Measurements from ENCODE around the gene ANKS6. TPM values are rescaled to one million over a fixed set of nuclear protein-coding genes. Genes with fewer than 3 reads are reported as not detected.

ANKS6 gene
- total RNA-seq, 3 donors from 2014 or later: 5.6 to 23.3 (median 17.3) TPM

DNA sequence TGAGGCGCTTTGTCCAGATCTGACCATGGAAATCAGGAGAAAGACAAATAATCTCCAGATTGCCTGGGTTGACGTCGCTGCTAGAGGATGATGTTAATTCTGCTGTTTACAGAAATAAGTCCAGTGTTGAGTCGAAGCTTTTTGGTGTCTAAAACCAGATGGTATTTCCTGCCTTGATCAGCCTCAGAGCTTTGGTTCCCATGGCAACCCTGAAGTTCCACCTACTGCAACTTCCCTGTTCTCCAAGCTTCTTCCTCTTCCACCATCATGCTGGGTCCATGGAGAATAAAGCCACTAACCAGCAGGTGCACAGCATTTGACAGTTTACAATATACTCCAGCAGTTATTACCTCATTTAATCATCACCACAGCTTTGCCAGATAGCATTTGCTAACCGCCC lies 69.6 kb downstream of the ANKS6 start:
- peaks cover 0 to 15% of the 10 kb centered on the region in 2 donors for H3K27me3 ChIP-seq
- DNase-seq (ENCODE audit: low spot score in 2 of 2): no peak
- H3K4me3 ChIP-seq: no peak overlapping the region
- H3K27ac ChIP-seq: no peak overlapping the region
- peaks cover 3 to 13% of the 10 kb centered on the region in 2 donors for H3K9me3 ChIP-seq
- intact Hi-C loops (cut with DNase I; ENCODE audit: low total_unique reads): no loop called here
- H3K36me3 ChIP-seq: no peaks in the 10 kb centered on the region
- TF ChIP-seq, protein P1, sequence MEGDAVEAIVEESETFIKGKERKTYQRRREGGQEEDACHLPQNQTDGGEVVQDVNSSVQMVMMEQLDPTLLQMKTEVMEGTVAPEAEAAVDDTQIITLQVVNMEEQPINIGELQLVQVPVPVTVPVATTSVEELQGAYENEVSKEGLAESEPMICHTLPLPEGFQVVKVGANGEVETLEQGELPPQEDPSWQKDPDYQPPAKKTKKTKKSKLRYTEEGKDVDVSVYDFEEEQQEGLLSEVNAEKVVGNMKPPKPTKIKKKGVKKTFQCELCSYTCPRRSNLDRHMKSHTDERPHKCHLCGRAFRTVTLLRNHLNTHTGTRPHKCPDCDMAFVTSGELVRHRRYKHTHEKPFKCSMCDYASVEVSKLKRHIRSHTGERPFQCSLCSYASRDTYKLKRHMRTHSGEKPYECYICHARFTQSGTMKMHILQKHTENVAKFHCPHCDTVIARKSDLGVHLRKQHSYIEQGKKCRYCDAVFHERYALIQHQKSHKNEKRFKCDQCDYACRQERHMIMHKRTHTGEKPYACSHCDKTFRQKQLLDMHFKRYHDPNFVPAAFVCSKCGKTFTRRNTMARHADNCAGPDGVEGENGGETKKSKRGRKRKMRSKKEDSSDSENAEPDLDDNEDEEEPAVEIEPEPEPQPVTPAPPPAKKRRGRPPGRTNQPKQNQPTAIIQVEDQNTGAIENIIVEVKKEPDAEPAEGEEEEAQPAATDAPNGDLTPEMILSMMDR (IDR thresholded peaks at IDR 0.05): no peak
- no peak for TF ChIP-seq POLR2AphosphoS5 (IDR thresholded peaks at IDR 0.05)
- TF ChIP-seq POLR2A (IDR thresholded peaks at IDR 0.05): no peak
- no peaks in the 10 kb centered on the region for H3K4me1 ChIP-seq

- H3K36me3 ChIP-seq: no peaks in the 10 kb centered on the region
- no peak overlapping the region for H3K4me3 ChIP-seq
- intact Hi-C loops (cut with DNase I; ENCODE audit: low total_unique reads): no loop called here
- TF ChIP-seq POLR2AphosphoS5 (IDR thresholded peaks at IDR 0.05): no peak
- TF ChIP-seq, protein P1 (IDR thresholded peaks at IDR 0.05): no peak
- no peak for TF ChIP-seq POLR2A (IDR thresholded peaks at IDR 0.05)
- no peak overlapping the region for H3K27ac ChIP-seq
- no peaks in the 10 kb centered on the region for H3K4me1 ChIP-seq
- peaks cover 3 to 13% of the 10 kb centered on the region in 2 donors for H3K9me3 ChIP-seq
- no peak for DNase-seq (ENCODE audit: low spot score in 2 of 2)
- peaks cover 0 to 15% of the 10 kb centered on the region in 2 donors for H3K27me3 ChIP-seq
Observed at GRCh38 chr9:98724810-98725530, 71.4 kb downstream of the ANKS6 start.

DNA sequence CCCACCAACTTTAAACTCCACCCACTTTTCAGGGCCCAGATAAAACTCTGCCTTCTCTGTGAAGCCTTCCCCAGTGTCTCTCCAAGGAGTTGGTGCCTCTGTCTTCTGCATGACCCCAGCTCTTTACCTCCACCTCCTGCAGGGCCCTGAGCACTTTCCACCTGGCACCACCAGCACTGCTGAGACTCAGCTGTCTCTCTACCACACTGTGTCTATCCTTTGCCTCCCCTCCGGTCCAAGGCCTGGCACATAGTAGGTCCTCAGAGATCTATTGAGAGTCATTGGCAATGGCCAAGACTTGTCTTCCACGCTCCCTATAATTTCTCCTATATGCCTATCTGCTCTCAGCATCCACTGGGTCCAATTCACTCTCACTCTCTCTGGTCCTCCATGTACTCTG lies 74.7 kb downstream of the ANKS6 start:
- Histone ChIP-seq H3K4me3 (no peak overlapping the region), H3K27me3 (peaks cover 0 to 15% of the 10 kb centered on the region in 2 donors), H3K36me3 (no peaks in the 10 kb centered on the region), H3K27ac (no peak overlapping the region), H3K9me3 (peaks cover 3 to 13% of the 10 kb centered on the region in 2 donors), H3K4me1 (no peaks in the 10 kb centered on the region)
- TF ChIP-seq POLR2AphosphoS5 (IDR thresholded peaks at IDR 0.05) (no peak), POLR2A (IDR thresholded peaks at IDR 0.05) (no peak)
- TF ChIP-seq, protein P1 (IDR thresholded peaks at IDR 0.05): no peak
- no peak for DNase-seq (ENCODE audit: low spot score in 2 of 2)
- intact Hi-C loops (cut with DNase I; ENCODE audit: low total_unique reads): no loop called here

DNA sequence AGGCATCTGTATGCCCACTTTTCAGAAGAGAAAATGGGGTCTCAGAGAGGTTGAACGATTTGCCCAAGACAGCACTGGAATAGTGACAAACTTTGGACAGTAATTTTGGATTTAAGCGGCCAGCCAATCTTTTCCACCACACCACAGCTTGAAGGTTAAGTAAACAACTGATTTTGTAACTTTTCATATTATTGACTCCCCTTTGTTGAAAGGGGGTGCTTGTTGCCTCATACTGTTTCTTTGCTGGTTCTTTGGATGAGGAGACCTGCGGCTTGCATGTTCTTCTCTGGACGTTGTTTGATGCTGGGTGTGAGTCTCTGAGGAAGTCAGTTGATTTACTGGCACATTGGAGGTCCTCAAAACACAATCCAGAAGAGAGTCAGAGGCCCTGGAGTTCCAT lies 76.0 kb downstream of the ANKS6 start:
- intact Hi-C loops (cut with DNase I; ENCODE audit: low total_unique reads): no loop called here
- Histone ChIP-seq H3K27me3 (peaks cover 0 to 18% of the 10 kb centered on the region in 2 donors), H3K27ac (no peak overlapping the region), H3K9me3 (peaks cover 3 to 13% of the 10 kb centered on the region in 2 donors), H3K4me1 (no peaks in the 10 kb centered on the region), H3K4me3 (no peak overlapping the region), H3K36me3 (no peaks in the 10 kb centered on the region)
- TF ChIP-seq POLR2A (IDR thresholded peaks at IDR 0.05): no peak
- no peak for TF ChIP-seq POLR2AphosphoS5 (IDR thresholded peaks at IDR 0.05)
- TF ChIP-seq, protein P1 (IDR thresholded peaks at IDR 0.05): no peak
- DNase-seq (ENCODE audit: low spot score in 2 of 2): no peak

GRCh38 chr9:98719055-98719454 lies 77.3 kb downstream of the ANKS6 start:
- DNase-seq (ENCODE audit: low spot score in 2 of 2): no peak
- Histone ChIP-seq H3K9me3 (peaks cover 3 to 10% of the 10 kb centered on the region in 2 donors), H3K27me3 (peaks cover 0 to 13% of the 10 kb centered on the region in 2 donors), H3K27ac (no peak overlapping the region), H3K36me3 (no peaks in the 10 kb centered on the region), H3K4me1 (no peaks in the 10 kb centered on the region), H3K4me3 (no peak overlapping the region)
- intact Hi-C loops (cut with DNase I; ENCODE audit: low total_unique reads): no loop called here
- TF ChIP-seq, protein P1 (IDR thresholded peaks at IDR 0.05): no peak
- TF ChIP-seq POLR2A (IDR thresholded peaks at IDR 0.05): no peak

All from breast epithelium (tissue), 4 donors.